ENCODE data around the gene LSM6.
A peak's percentile ranks its signal among the peaks of the same experiment; 100 is the strongest.

Gene LSM6

DNA sequence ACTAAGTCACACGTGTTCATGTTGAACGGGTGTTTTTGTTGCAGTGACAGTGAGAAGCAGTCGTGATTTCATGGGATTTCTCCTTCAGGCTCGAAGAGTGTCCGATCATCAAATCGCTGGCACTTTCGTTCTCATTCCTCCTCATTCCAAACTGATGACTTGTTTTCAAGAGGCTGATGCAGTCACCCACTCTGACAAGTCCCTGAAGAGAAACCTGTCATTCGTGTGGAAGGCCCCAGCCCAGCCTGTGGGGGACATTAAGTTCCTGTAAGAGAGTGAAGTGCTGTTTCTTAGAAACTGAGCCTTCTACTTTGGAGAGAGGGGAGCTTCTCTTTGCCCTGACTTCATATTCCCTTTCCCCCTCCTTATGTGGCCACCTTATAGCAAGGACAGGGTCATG is 46.8 kb downstream of the LSM6 start:
- peak; percentile 61 for DNase-seq (ENCODE audit: low read depth)
- H3K4me3 ChIP-seq (replicated peaks; ENCODE audit: low read depth, low read length): no peak overlapping the region
- no peak for TF ChIP-seq CTCF (IDR thresholded peaks at IDR 0.05; ENCODE audit: low read length, missing control alignments)

DNA sequence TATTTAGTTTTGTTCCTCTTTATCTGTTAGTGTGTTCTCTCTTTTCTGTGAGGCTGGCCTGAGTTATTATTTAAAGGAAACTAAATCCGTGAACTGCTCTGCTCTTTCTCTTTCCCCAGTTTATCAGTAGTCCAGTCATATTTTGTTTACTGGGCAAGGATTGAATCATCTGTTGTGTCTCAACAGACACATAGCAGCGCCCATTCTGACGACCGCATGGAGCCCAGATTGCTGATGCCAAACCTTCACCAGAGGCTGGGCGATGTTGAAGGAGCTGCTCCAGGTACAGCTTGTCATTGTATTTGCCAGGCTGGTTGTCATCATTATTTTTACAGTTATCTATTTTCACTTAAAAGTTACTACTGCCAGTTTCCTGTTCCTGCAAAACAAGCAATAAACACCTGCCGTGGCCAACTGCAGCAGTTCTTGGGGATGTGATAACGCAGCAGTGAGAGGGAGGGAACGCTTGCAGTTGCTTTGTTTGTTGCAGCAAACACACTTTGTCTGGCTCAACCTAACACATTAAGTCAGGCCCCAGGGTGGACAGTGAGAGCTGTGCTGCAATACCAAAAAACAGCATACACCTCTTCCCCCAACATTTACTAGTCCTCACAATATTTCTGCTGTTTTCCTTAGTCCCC is 48.9 kb downstream of the LSM6 start:
- DNase-seq (ENCODE audit: low read depth): peak; percentile 62
- H3K4me3 ChIP-seq (replicated peaks; ENCODE audit: low read depth, low read length): no peak overlapping the region
- no peak for TF ChIP-seq CTCF (IDR thresholded peaks at IDR 0.05; ENCODE audit: low read length, missing control alignments)

- DNase-seq (ENCODE audit: low read depth): no peak
- no peak for TF ChIP-seq CTCF (IDR thresholded peaks at IDR 0.05; ENCODE audit: low read length, missing control alignments)
- no peak overlapping the region for H3K4me3 ChIP-seq (replicated peaks; ENCODE audit: low read depth, low read length)
These were observed 53.9 kb downstream of the LSM6 start for GRCh38 chr4:146229406-146229805.

- DNase-seq (ENCODE audit: low read depth): no peak
- TF ChIP-seq CTCF (IDR thresholded peaks at IDR 0.05; ENCODE audit: low read length, missing control alignments): no peak
- H3K4me3 ChIP-seq (replicated peaks; ENCODE audit: low read depth, low read length): no peak overlapping the region
These were observed 56.7 kb downstream of the LSM6 start for GRCh38 chr4:146232131-146232722.

- no peak for DNase-seq (ENCODE audit: low read depth)
- TF ChIP-seq CTCF (IDR thresholded peaks at IDR 0.05; ENCODE audit: low read length, missing control alignments): no peak
- no peak overlapping the region for H3K4me3 ChIP-seq (replicated peaks; ENCODE audit: low read depth, low read length)
These were observed 60.2 kb downstream of the LSM6 start for GRCh38 chr4:146235654-146236177.

DNA sequence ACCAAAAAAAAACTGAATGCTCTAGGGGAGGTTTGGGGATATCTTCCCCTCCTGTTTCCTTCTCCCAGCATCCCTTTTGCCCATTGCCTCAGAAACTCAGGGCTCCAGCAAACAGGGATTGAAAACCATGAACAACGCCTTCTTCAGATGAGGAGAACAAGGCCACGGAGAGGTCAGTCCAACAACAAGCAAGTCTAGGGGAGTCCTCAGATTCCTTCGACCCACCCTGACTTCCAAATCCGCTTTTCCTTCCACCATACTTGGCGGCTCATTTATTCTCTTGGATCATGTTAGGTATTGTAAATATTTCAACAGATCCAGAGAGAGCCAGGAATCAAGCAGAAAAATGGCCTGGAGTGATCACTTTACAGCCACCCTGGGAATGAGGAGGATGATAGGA is 60.7 kb downstream of the LSM6 start:
- TF ChIP-seq CTCF (IDR thresholded peaks at IDR 0.05; ENCODE audit: low read length, missing control alignments): no peak
- no peak for DNase-seq (ENCODE audit: low read depth)
- H3K4me3 ChIP-seq (replicated peaks; ENCODE audit: low read depth, low read length): no peak overlapping the region

DNA sequence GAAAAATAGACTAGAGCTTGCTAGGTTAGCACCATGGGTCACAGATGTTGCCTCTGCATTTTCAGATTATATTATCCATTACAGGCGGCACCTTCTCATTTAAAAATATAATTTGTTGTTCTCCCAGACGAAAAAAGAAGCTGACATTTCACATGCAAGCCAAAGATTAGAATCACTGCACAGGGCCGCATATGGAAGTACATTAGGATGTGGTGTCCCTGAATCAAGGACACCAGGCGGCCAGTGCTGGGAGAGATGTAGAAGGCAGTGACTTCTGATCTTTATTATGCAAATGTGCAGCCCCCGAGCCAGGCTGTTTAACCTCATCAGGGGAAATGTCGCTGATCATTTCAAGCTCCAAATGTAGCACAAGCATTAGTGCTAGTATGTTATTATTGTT is 61.6 kb downstream of the LSM6 start:
- H3K4me3 ChIP-seq (replicated peaks; ENCODE audit: low read depth, low read length): no peak overlapping the region
- DNase-seq (ENCODE audit: low read depth): no peak
- no peak for TF ChIP-seq CTCF (IDR thresholded peaks at IDR 0.05; ENCODE audit: low read length, missing control alignments)

All from fibroblast of pulmonary artery (primary cell).